HG03039 (cell line): Measurements from ENCODE around the gene HSFX1.
"Not testable (repeated sequence)": the region's sequence is repeated elsewhere in the genome, so short reads cannot be mapped to it uniquely, and the experiment has no call there.

Experiments used
- ATAC-seq: cut with Tn5 transposase; IDR thresholded peaks from one replicate; pipeline ENCODE4 v1.9.1; 2021; ENCODE audit warnings: mild to moderate bottlenecking, moderate library complexity; ENCODE audit not compliant: unreplicated experiment

The HSFX1 gene

GRCh38 chrX:149773768-149774167, at the start of gene HSFX1:
Gene HSFX1 (plus strand): TSS chrX:149774068. CDS start chrX:149774682, 614 bp downstream.
- ATAC-seq: not testable (repeated sequence)

- ATAC-seq: not testable (repeated sequence)
These were observed 46.6 kb upstream of the HSFX1 start for GRCh38 chrX:149727308-149727707.

- ATAC-seq: not testable (repeated sequence)
These were observed 31.6 kb upstream of the HSFX1 start for GRCh38 chrX:149742269-149742668.

GRCh38 chrX:149746390-149747007, 27.4 kb upstream of the HSFX1 start:
- not testable (repeated sequence) for ATAC-seq

- ATAC-seq: no peak
These were observed 16.4 kb upstream of the HSFX1 start for GRCh38 chrX:149757206-149758067.

GRCh38 chrX:149758068-149758714, 15.7 kb upstream of the HSFX1 start:
- ATAC-seq: no peak

GRCh38 chrX:149758715-149759078, 15.2 kb upstream of the HSFX1 start:
- ATAC-seq: not testable (repeated sequence)

- no peak for ATAC-seq
These were observed 14.0 kb upstream of the HSFX1 start for GRCh38 chrX:149759824-149760223.

GRCh38 chrX:149760965-149761364, 12.9 kb upstream of the HSFX1 start:
- ATAC-seq: no peak

- not testable (repeated sequence) for ATAC-seq
These were observed 11.8 kb upstream of the HSFX1 start for GRCh38 chrX:149761858-149762674.

- no peak for ATAC-seq
These were observed 10.9 kb upstream of the HSFX1 start for GRCh38 chrX:149762696-149763614.

GRCh38 chrX:149770344-149770743, 3.5 kb upstream of the HSFX1 start:
- ATAC-seq: not testable (repeated sequence)

GRCh38 chrX:149773026-149773425, 842 bp upstream of the HSFX1 start:
- not testable (repeated sequence) for ATAC-seq

- ATAC-seq: not testable (repeated sequence)
These were observed 4.1 kb downstream of the HSFX1 start for GRCh38 chrX:149777999-149778398.

GRCh38 chrX:149781727-149782126, 7.9 kb downstream of the HSFX1 start, which contains the start of gene MAGEA9:
Gene MAGEA9 (plus strand): TSS chrX:149781930. CDS start chrX:149786211, 4,281 bp downstream.
- not testable (repeated sequence) for ATAC-seq

- ATAC-seq: peak; percentile 99
These were observed 21.7 kb downstream of the HSFX1 start for GRCh38 chrX:149795531-149795930.

- ATAC-seq: no peak
These were observed 25.3 kb downstream of the HSFX1 start for GRCh38 chrX:149799095-149799714.

GRCh38 chrX:149799938-149800337, 26.1 kb downstream of the HSFX1 start:
- ATAC-seq: no peak

GRCh38 chrX:149803458-149804062, 29.7 kb downstream of the HSFX1 start:
- no peak for ATAC-seq
